Measurements from ENCODE around the gene TP53TG5.

DNA sequence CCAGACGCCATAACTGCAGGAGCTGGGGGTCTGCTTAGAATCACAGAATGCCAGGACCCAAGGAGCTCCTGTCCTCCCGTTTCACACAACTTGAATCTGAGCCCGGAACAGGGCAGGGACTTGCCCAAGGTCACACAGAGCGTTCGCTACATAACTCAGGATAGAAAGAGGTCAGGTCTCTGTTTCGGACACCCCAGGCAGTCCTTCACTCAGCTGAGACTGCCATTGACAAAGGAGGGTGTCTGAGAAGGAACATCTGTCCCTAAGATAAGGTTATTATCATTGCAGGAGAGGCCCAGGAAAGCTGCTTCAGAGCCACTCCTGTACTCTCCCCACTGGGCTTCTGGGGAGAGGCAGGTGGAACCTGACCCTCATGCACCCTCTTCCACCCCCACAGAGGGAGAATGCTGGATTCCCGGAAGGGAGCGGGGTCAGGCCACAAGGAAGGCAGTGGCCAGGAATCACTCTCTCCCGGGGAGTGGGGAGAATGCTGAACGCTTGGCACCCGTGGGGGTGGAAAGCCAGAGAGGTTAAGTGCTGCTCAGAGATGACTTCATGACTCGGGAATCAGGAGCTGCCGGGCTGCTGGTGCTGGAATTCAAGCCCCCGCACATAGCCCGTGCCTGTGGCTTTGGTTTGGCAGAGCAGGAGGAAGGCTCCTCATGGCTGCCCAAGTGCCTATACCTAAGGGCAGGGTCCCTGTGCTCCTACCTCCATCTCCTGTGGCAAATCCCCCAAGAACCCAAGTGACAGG is 40.6 kb downstream of the TP53TG5 start:
- TF ChIP-seq, protein P1, sequence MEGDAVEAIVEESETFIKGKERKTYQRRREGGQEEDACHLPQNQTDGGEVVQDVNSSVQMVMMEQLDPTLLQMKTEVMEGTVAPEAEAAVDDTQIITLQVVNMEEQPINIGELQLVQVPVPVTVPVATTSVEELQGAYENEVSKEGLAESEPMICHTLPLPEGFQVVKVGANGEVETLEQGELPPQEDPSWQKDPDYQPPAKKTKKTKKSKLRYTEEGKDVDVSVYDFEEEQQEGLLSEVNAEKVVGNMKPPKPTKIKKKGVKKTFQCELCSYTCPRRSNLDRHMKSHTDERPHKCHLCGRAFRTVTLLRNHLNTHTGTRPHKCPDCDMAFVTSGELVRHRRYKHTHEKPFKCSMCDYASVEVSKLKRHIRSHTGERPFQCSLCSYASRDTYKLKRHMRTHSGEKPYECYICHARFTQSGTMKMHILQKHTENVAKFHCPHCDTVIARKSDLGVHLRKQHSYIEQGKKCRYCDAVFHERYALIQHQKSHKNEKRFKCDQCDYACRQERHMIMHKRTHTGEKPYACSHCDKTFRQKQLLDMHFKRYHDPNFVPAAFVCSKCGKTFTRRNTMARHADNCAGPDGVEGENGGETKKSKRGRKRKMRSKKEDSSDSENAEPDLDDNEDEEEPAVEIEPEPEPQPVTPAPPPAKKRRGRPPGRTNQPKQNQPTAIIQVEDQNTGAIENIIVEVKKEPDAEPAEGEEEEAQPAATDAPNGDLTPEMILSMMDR (IDR thresholded peaks at IDR 0.05): no peak
- TF ChIP-seq POLR2AphosphoS5 (IDR thresholded peaks at IDR 0.05) (peak; percentile 54 to 81), EP300 (IDR thresholded peaks at IDR 0.05) (peak; percentile 28), POLR2A (IDR thresholded peaks at IDR 0.05; ENCODE audit: low read depth) (no peak)
